HG03439 (cell line): ENCODE measurements around the gene C13orf46.

Experiments
- ATAC-seq: cut with Tn5 transposase; IDR thresholded peaks from one replicate; pipeline ENCODE4 v1.9.1; 2021; ENCODE audit warnings: mild to moderate bottlenecking, moderate library complexity; ENCODE audit not compliant: unreplicated experiment

Gene C13orf46

GRCh38 chr13:113941571-113942191 lies 32.2 kb downstream of the C13orf46 start:
- no peak for ATAC-seq

- no peak for ATAC-seq
Observed at GRCh38 chr13:113939944-113940297, 34.0 kb downstream of the C13orf46 start.

GRCh38 chr13:113939129-113939943 lies 34.5 kb downstream of the C13orf46 start:
- no peak for ATAC-seq

GRCh38 chr13:113938716-113939115 lies 35.2 kb downstream of the C13orf46 start:
- no peak for ATAC-seq

- ATAC-seq = no peak
Observed at GRCh38 chr13:113938246-113938645, 35.6 kb downstream of the C13orf46 start.

GRCh38 chr13:113937527-113938180 lies 36.2 kb downstream of the C13orf46 start:
- ATAC-seq = no peak

GRCh38 chr13:113937073-113937472 lies 36.8 kb downstream of the C13orf46 start:
- ATAC-seq = no peak

- no peak for ATAC-seq
Observed at GRCh38 chr13:113936166-113936965, 37.5 kb downstream of the C13orf46 start.

GRCh38 chr13:113935001-113935844 lies 38.7 kb downstream of the C13orf46 start:
- ATAC-seq = no peak

- no peak for ATAC-seq
Observed at GRCh38 chr13:113934576-113934975, 39.3 kb downstream of the C13orf46 start.

- no peak for ATAC-seq
Observed at GRCh38 chr13:113933901-113934300, 40.0 kb downstream of the C13orf46 start.

GRCh38 chr13:113931841-113932459 lies 41.9 kb downstream of the C13orf46 start:
- ATAC-seq = no peak

GRCh38 chr13:113930671-113931637 lies 42.9 kb downstream of the C13orf46 start:
- ATAC-seq = no peak

GRCh38 chr13:113929628-113930615 lies 44.0 kb downstream of the C13orf46 start:
- no peak for ATAC-seq

GRCh38 chr13:113928685-113929627 lies 44.9 kb downstream of the C13orf46 start:
- ATAC-seq = no peak
